IMR-90 (cell line): ENCODE data around the gene GALNT14. TPM values are rescaled to one million over a fixed set of nuclear protein-coding genes. Genes with fewer than 3 reads are reported as not detected.
A peak's percentile ranks its signal among the peaks of the same experiment; 100 is the strongest.

Source experiments
- ATAC-seq: fragments of 200-7000 bp; cut with Tn5 transposase; 2 replicates; pipeline ENCODE4 v1.9.1; 2020; ENCODE audit warnings: low read depth, mild to moderate bottlenecking, moderate library complexity
- Bru-seq: library from RNA; stranded (reverse); fragments of 400-500 nt; gene quantifications from one replicate; lab custom pipeline; 2021; lab: Mats Ljungman, UMichigan
- BruChase-seq, 2 experiments: library from RNA; stranded (reverse); fragments of 400-500 nt; gene quantifications; one replicate each; lab custom pipeline; 2021; lab: Mats Ljungman, UMichigan
- BruUV-seq: library from RNA; stranded (reverse); fragments of 400-500 nt; replicated peaks from 2 replicates; lab custom pipeline; 2021; lab: Mats Ljungman, UMichigan
- CTCF ChIA-PET: fragments of 300-600 bp; formaldehyde crosslinking; extraction: SDS; loops from one replicate; lab custom pipeline; 2021; ENCODE audit warnings: antibody characterized with exemption; lab: Yijun Ruan, JAX
- POLR2A ChIA-PET: fragments of 300-600 bp; sonication (Branson Sonifier 250); formaldehyde crosslinking; loops from one replicate; lab custom pipeline; 2022; ENCODE audit warnings: antibody characterized with exemption; ENCODE audit not compliant: unreplicated experiment; lab: Charles Lee
- DNase-seq: peaks from one replicate; pipeline ENCODE4 v3.0.0; 2013
- H2AFZ ChIP-seq: replicated peaks from 2 replicates; pipeline ENCODE3; 2013; ENCODE audit warnings: low read length, mild to moderate bottlenecking; ENCODE audit not compliant: poor library complexity
- H2AK5ac ChIP-seq: 2 replicates; pipeline ENCODE4 v1.6.1; 2013; ENCODE audit warnings: low read depth, low read length, inconsistent platforms
- H2AK9ac ChIP-seq: replicated peaks from 2 replicates; pipeline ENCODE3; 2013; ENCODE audit warnings: mild to moderate bottlenecking, low read depth, low read length, moderate library complexity; ENCODE audit not compliant: poor library complexity
- H2BK120ac ChIP-seq: 2 replicates; pipeline ENCODE4 v1.6.1; 2013; ENCODE audit warnings: low read depth, low read length, inconsistent platforms
- H2BK15ac ChIP-seq: 3 replicates; pipeline ENCODE4 v1.6.1; 2013; ENCODE audit warnings: low read depth, low read length, inconsistent platforms
- H2BK20ac ChIP-seq: 2 replicates; pipeline ENCODE4 v1.6.1; 2013; ENCODE audit warnings: low read depth, mild to moderate bottlenecking, inconsistent platforms, low read length, moderate library complexity
- H2BK5ac ChIP-seq: 2 replicates; pipeline ENCODE4 v1.6.1; 2013; ENCODE audit warnings: mild to moderate bottlenecking, low read depth, low read length, inconsistent platforms; ENCODE audit not compliant: poor library complexity, severe bottlenecking
- H3K14ac ChIP-seq: replicated peaks from 2 replicates; pipeline ENCODE4 v1.6.1; 2013; ENCODE audit warnings: low read depth, low read length, inconsistent platforms
- H3K18ac ChIP-seq: 2 replicates; pipeline ENCODE4 v1.6.1; 2013; ENCODE audit warnings: low read depth, low read length, control low read depth
- H3K23ac ChIP-seq: 2 replicates; pipeline ENCODE4 v1.6.1; 2013; ENCODE audit warnings: low read depth, low read length, inconsistent platforms
- H3K27ac ChIP-seq: 2 replicates; pipeline ENCODE4 v1.5.1; 2013; ENCODE audit warnings: mild to moderate bottlenecking, control low read depth, low read length; ENCODE audit not compliant: insufficient read depth
- H3K27me3 ChIP-seq: 2 replicates; pipeline ENCODE4 v1.6.1; 2013; ENCODE audit warnings: low read length; ENCODE audit not compliant: control insufficient read depth, insufficient read depth
- H3K36me3 ChIP-seq: 2 replicates; pipeline ENCODE4 v1.6.1; 2013; ENCODE audit warnings: low read length, mixed read lengths; ENCODE audit not compliant: control insufficient read depth, insufficient read depth
- H3K4ac ChIP-seq: 2 replicates; pipeline ENCODE4 v1.6.1; 2013; ENCODE audit warnings: low read depth, low read length, inconsistent platforms
- H3K4me1 ChIP-seq: 2 replicates; pipeline ENCODE4 v1.6.1; 2013; ENCODE audit warnings: low read length, mixed read lengths; ENCODE audit not compliant: control insufficient read depth, insufficient read depth
- H3K4me2 ChIP-seq: 2 replicates; pipeline ENCODE4 v1.6.1; 2013; ENCODE audit warnings: low read depth, mild to moderate bottlenecking, control low read depth, low read length, moderate library complexity
- H3K4me3 ChIP-seq: 2 replicates; pipeline ENCODE4 v1.5.1; 2013; ENCODE audit warnings: low read depth, mild to moderate bottlenecking, control low read depth, low read length, moderate library complexity; ENCODE audit not compliant: insufficient read depth
- H3K56ac ChIP-seq: 2 replicates; pipeline ENCODE4 v1.6.1; 2013; ENCODE audit warnings: low read length, inconsistent platforms; ENCODE audit not compliant: insufficient read depth; ENCODE audit errors: extremely low read depth
- H3K79me1 ChIP-seq, 2 experiments: 2 replicates each; pipeline ENCODE4 v1.6.1; 2013; ENCODE audit warnings: low read length in 2 of 2, inconsistent platforms in 1 of 2, low read depth in 1 of 2
- H3K9ac ChIP-seq: 2 replicates; pipeline ENCODE4 v1.6.1; 2013; ENCODE audit warnings: low read depth, low read length, control low read depth
- H3K9me1 ChIP-seq: 2 replicates; pipeline ENCODE4 v1.6.1; 2013; ENCODE audit warnings: low read length, inconsistent platforms; ENCODE audit not compliant: insufficient read depth
- H3K9me3 ChIP-seq: 2 replicates; pipeline ENCODE4 v1.6.1; 2013; ENCODE audit warnings: low read length; ENCODE audit not compliant: control insufficient read depth, insufficient read depth
- H4K20me1 ChIP-seq: 2 replicates; pipeline ENCODE4 v1.6.1; 2013; ENCODE audit warnings: low read length, inconsistent platforms; ENCODE audit not compliant: insufficient read depth
- H4K5ac ChIP-seq: 2 replicates; pipeline ENCODE4 v1.6.1; 2013; ENCODE audit warnings: mild to moderate bottlenecking, low read depth, low read length, control low read depth
- H4K8ac ChIP-seq, 2 experiments: 2 replicates each; pipeline ENCODE4 v1.6.1; 2013; ENCODE audit warnings: low read depth in 2 of 2, low read length in 2 of 2, control low read depth in 1 of 2, inconsistent platforms in 1 of 2
- H4K91ac ChIP-seq: 2 replicates; pipeline ENCODE4 v1.6.1; 2013; ENCODE audit warnings: low read depth, low read length, inconsistent platforms; ENCODE audit not compliant: insufficient read depth
- BHLHE40 ChIP-seq: fragments of 150-350 bp; IDR thresholded peaks from 2 replicates; pipeline ENCODE4 v1.6.1; 2016; ENCODE audit warnings: mild to moderate bottlenecking, low read depth, low read length
- CEBPB ChIP-seq: IDR thresholded peaks from 2 replicates; pipeline ENCODE4 v1.6.1; 2012; ENCODE audit warnings: low read depth, low read length, improper control_type of control experiment
- CHD1 ChIP-seq: IDR thresholded peaks from 2 replicates; pipeline ENCODE4 v1.6.1; 2012; ENCODE audit warnings: low read depth, low read length, improper control_type of control experiment
- MAFK ChIP-seq: IDR thresholded peaks from 2 replicates; pipeline ENCODE4 v1.6.1; 2012; ENCODE audit warnings: low read depth, low read length, improper control_type of control experiment
- NFE2L2 ChIP-seq: fragments of 150-350 bp; IDR thresholded peaks from 2 replicates; pipeline ENCODE4 v1.6.1; 2016; ENCODE audit warnings: low read depth, mild to moderate bottlenecking, low read length
- RAD21 ChIP-seq: IDR thresholded peaks from 2 replicates; pipeline ENCODE4 v1.6.1; 2012; ENCODE audit warnings: low read length, improper control_type of control experiment
- RCOR1 ChIP-seq: IDR thresholded peaks from 2 replicates; pipeline ENCODE4 v1.6.1; 2012; ENCODE audit warnings: mild to moderate bottlenecking, low read length, improper control_type of control experiment; ENCODE audit not compliant: insufficient replicate concordance
- SMC3 ChIP-seq: fragments of 150-350 bp; IDR thresholded peaks from 2 replicates; pipeline ENCODE4 v1.6.1; 2016; ENCODE audit warnings: low read depth, mild to moderate bottlenecking, antibody characterized with exemption, low read length, moderate library complexity
- WGBS, 2 experiments: methylation state at CpG; one replicate each; pipeline versions ENCODE4 v1.1.5 to v1.1.7; 2013; ENCODE audit warnings: missing lambda C conversion rate in 2 of 2; ENCODE audit not compliant: insufficient read length in 1 of 2; ENCODE audit errors: extremely low coverage in 2 of 2; 5-methylcytosine and 5-hydroxymethylcytosine counted together
- dilution Hi-C: fragments of 300-500 bp; cut with HindIII; formaldehyde crosslinking; loops from one replicate; pipeline ENCODE4 v1.14.3; 2018; ENCODE audit warnings: low sequenced_read_pairs; ENCODE audit not compliant: unreplicated experiment
- in situ Hi-C: fragments of 300-500 bp; cut with MboI; formaldehyde crosslinking; loops from 3 replicates; pipeline ENCODE4 v1.14.3; 2019; ENCODE audit warnings: low sequenced_read_pairs, inconsistent platforms, mixed read lengths
- intact Hi-C: fragments of 100-400 bp; cut with micrococcal nuclease; formaldehyde crosslinking; loops from 2 replicates; pipeline ENCODE4 v1.10.0; 2022
- long read RNA-seq: library from polyadenylated mRNA; unstranded; transcript quantifications from one replicate; pipeline ENCODE4 v2.0.0, GENCODE V29; 2021; ENCODE audit not compliant: unreplicated experiment
- polyA plus RNA-seq, 3 experiments: library from polyadenylated mRNA; depleted of rRNA; stranded (reverse); fragments of >200 nt; gene quantifications; 2 replicates each; pipeline ENCODE4 v1.2.3, GENCODE V29; 2012; ENCODE audit warnings: low replicate concordance in 1 of 3
- total RNA-seq: library from RNA; depleted of rRNA; stranded (reverse); fragments of >200 nt; gene quantifications from 2 replicates; pipeline ENCODE4 v1.2.3, GENCODE V29; 2012; rRNA removed
- TF ChIP-seq, protein P1 (sequence below): fragments of 150-350 bp; IDR thresholded peaks from 2 replicates; pipeline ENCODE4 v1.6.1; 2016; ENCODE audit warnings: low read depth, mild to moderate bottlenecking, low read length, moderate library complexity, borderline replicate concordance
- TF ChIP-seq, protein P2 (sequence below): conservative IDR thresholded peaks from 2 replicates; pipeline ENCODE4 v1.5.1; 2012; ENCODE audit warnings: mild to moderate bottlenecking, low read depth, low read length, improper control_type of control experiment

The GALNT14 gene, protein sequence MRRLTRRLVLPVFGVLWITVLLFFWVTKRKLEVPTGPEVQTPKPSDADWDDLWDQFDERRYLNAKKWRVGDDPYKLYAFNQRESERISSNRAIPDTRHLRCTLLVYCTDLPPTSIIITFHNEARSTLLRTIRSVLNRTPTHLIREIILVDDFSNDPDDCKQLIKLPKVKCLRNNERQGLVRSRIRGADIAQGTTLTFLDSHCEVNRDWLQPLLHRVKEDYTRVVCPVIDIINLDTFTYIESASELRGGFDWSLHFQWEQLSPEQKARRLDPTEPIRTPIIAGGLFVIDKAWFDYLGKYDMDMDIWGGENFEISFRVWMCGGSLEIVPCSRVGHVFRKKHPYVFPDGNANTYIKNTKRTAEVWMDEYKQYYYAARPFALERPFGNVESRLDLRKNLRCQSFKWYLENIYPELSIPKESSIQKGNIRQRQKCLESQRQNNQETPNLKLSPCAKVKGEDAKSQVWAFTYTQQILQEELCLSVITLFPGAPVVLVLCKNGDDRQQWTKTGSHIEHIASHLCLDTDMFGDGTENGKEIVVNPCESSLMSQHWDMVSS
- total RNA-seq, result 0.18 TPM in 1 of 2 replicates, not detected in the other
- 0.15 TPM in 1 of 2 replicates, not detected in the other for polyA plus RNA-seq (2012; rRNA removed)
- 0.04 and 0.21 TPM in 2 replicates for polyA plus RNA-seq (2012; cell fraction: cytosol; rRNA removed)
- 0.03 TPM in 2 replicates for polyA plus RNA-seq (2012; cell fraction: nucleus; rRNA removed; ENCODE audit: low replicate concordance)
- percentile 8 among the genes with signal in this experiment for Bru-seq, nascent RNA
- BruChase-seq, experiment 1, labeled RNA remaining after a 6-hour chase, result percentile 8 among the genes with signal in this experiment
- percentile 10 among the genes with signal in this experiment for BruChase-seq, experiment 2, labeled RNA remaining after a 2-hour chase
- long read RNA-seq, result 0 reads

DNA sequence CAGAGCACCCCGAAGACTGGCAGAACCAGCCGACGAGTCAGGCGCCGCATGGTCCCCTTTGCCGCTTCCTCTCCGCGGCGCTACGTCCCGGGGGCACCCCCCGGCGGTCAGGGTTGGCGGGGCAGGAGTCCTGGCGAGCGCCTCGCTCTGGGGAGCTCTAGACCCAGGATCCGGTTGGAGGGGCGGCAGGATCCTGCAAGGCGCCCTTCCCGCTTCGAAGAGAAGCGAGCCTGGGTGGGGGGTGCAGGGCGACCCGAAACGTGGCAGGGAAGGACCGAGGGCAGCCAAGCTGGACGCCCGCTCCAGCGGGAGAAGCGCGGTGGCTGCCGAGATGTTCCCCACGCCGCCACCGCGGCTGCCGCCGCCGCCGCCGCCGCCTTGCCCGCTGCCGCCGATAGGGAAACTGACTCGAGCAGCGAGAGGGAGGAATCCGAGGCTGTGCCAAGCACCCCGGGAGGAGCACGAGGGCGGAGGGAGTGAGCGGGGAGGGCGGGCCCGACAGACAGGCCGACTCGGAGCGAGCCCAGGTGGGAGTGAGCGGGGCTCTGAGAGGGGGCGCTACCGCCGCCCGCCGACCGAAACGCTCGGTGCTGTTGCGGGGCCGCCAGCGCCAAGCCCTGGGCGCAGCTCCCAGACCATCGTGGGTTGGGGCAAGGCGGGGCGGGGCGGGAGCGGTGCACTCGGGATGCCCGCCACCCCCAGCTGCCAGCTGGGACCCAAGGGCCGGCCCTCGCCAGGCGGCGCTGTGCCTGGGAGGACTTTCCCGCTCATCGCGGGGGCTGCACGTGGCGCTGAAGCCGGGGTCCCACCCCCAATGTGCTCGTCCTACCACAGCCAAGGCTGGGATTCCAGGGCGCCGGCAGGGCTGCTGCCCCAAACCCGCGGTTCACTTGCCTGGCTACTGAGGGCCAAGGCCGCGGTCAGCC, at the start of gene GALNT14:
GALNT14 (minus strand) TSS at position 404 of the 926 bp plus-strand sequence; CDS start at position 50, 354 bp downstream.
- H4K8ac ChIP-seq, result no peak within 1 kb of the TSS
- H3K18ac ChIP-seq, result no peak within 1 kb of the TSS
- H3K79me1 ChIP-seq, result no peaks in the 10 kb centered on the region
- no peak within 1 kb of the TSS for H3K9ac ChIP-seq
- ChIA-PET POLR2A (no interaction called here), CTCF (interaction anchor here (0.9 to 1.2 kb wide), 2 partner anchors 9 to 386 kb away, joined by 3 read pairs; no protein-coding TSS in a partner anchor)
- no peak within 1 kb of the TSS for H4K5ac ChIP-seq
- H2BK20ac ChIP-seq, result no peak within 1 kb of the TSS
- H3K4ac ChIP-seq, result no peak within 1 kb of the TSS
- H3K9me1 ChIP-seq, result no peaks in the 10 kb centered on the region
- no peak within 1 kb of the TSS for H2BK15ac ChIP-seq
- DNase-seq (peak; percentile 7), ATAC-seq (peak; percentile 82)
- peak within 1 kb of the TSS; percentile 32; the same call in 1 of the 2 replicates for H3K4me3 ChIP-seq
- H3K4me2 ChIP-seq, result peak within 1 kb of the TSS; percentile 60; the same call in 1 of the 2 replicates
- no peak within 1 kb of the TSS for H3K56ac ChIP-seq
- H3K27me3 ChIP-seq, result peaks cover 68% of the 10 kb centered on the region
- no peak within 1 kb of the TSS for H3K23ac ChIP-seq
- intact Hi-C loops (loop anchor here (1.0 kb wide), 1 partner anchor 195 kb away; no protein-coding TSS in a partner anchor), in situ Hi-C loops (no loop called here), dilution Hi-C loops (no loop called here)
- no peak within 1 kb of the TSS for H4K91ac ChIP-seq
- no peak within 1 kb of the TSS for H3K14ac ChIP-seq
- no peak within 1 kb of the TSS for H2AK5ac ChIP-seq
- peak within 1 kb of the TSS; percentile 81 for H2AFZ ChIP-seq
- WGBS, 2 experiments, result 1% methylated on average over 44 of the region's 95 CpGs; no CpG with 5 or more reads in 1 of the 2 experiments
- no peaks in the 10 kb centered on the region for H3K9me3 ChIP-seq
- no peaks in the 10 kb centered on the region for H3K4me1 ChIP-seq
- TF ChIP-seq RAD21 (peak; percentile 13; the same call in 1 of the 2 replicates), MAFK (no peak), BHLHE40 (no peak), CEBPB (no peak), RCOR1 (no peak), NFE2L2 (no peak), SMC3 (no peak), CHD1 (no peak)
- TF ChIP-seq, protein P1, sequence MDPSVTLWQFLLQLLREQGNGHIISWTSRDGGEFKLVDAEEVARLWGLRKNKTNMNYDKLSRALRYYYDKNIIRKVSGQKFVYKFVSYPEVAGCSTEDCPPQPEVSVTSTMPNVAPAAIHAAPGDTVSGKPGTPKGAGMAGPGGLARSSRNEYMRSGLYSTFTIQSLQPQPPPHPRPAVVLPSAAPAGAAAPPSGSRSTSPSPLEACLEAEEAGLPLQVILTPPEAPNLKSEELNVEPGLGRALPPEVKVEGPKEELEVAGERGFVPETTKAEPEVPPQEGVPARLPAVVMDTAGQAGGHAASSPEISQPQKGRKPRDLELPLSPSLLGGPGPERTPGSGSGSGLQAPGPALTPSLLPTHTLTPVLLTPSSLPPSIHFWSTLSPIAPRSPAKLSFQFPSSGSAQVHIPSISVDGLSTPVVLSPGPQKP, result no peak
- TF ChIP-seq, protein P2, sequence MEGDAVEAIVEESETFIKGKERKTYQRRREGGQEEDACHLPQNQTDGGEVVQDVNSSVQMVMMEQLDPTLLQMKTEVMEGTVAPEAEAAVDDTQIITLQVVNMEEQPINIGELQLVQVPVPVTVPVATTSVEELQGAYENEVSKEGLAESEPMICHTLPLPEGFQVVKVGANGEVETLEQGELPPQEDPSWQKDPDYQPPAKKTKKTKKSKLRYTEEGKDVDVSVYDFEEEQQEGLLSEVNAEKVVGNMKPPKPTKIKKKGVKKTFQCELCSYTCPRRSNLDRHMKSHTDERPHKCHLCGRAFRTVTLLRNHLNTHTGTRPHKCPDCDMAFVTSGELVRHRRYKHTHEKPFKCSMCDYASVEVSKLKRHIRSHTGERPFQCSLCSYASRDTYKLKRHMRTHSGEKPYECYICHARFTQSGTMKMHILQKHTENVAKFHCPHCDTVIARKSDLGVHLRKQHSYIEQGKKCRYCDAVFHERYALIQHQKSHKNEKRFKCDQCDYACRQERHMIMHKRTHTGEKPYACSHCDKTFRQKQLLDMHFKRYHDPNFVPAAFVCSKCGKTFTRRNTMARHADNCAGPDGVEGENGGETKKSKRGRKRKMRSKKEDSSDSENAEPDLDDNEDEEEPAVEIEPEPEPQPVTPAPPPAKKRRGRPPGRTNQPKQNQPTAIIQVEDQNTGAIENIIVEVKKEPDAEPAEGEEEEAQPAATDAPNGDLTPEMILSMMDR, result peak; percentile 31
- H3K27ac ChIP-seq, result no peak within 1 kb of the TSS
- H3K36me3 ChIP-seq, result no peaks in the 10 kb centered on the region
- no TSS peak for BruUV-seq
- no peak within 1 kb of the TSS for H2BK5ac ChIP-seq
- no peak within 1 kb of the TSS for H2BK120ac ChIP-seq
- no peaks in the 10 kb centered on the region for H4K20me1 ChIP-seq
- H2AK9ac ChIP-seq, result peak within 1 kb of the TSS; percentile 21
